Liver (tissue), 9 donors: ENCODE data around the gene FADS3. TPM values are rescaled to one million over a fixed set of nuclear protein-coding genes. Genes with fewer than 3 reads are reported as not detected.

Source experiments
- DNase-seq: peaks from one replicate; pipeline ENCODE4 v3.0.0-alpha.2; 2017; ENCODE audit warnings: low spot score
- H3K27ac ChIP-seq, 2 donors: one replicate each; pipeline ENCODE4 v1.7.0; 2013; ENCODE audit warnings: inconsistent platforms in 2 of 2, low read length in 2 of 2, control low read depth in 1 of 2, low read depth in 1 of 2, mild to moderate bottlenecking in 1 of 2
- H3K27me3 ChIP-seq, 4 donors: one replicate each; pipeline versions ENCODE4 v1.6.1 to v1.7.0; 2013; ENCODE audit warnings: low read length in 3 of 4, inconsistent platforms in 1 of 4, mild to moderate bottlenecking in 1 of 4, moderate library complexity in 1 of 4; ENCODE audit not compliant: control insufficient read depth in 4 of 4, insufficient read depth in 4 of 4
- H3K36me3 ChIP-seq, 4 donors: one replicate each; pipeline versions ENCODE4 v1.6.1 to v1.7.0; 2013; ENCODE audit warnings: low read length in 3 of 4, mild to moderate bottlenecking in 3 of 4, low read depth in 1 of 4, moderate library complexity in 1 of 4; ENCODE audit not compliant: control insufficient read depth in 4 of 4, insufficient read depth in 3 of 4
- H3K4me1 ChIP-seq, 4 donors: one replicate each; pipeline versions ENCODE4 v1.6.1 to v1.7.0; 2013; ENCODE audit warnings: low read length in 3 of 4, mild to moderate bottlenecking in 3 of 4, moderate library complexity in 1 of 4; ENCODE audit not compliant: control insufficient read depth in 4 of 4, insufficient read depth in 4 of 4
- H3K4me3 ChIP-seq, 3 donors: one replicate each; pipeline versions ENCODE4 v1.6.1 to v1.7.0; 2013; ENCODE audit warnings: low read length in 3 of 3, control low read depth in 1 of 3, low read depth in 1 of 3, mild to moderate bottlenecking in 1 of 3
- H3K9ac ChIP-seq, 2 donors: one replicate each; pipeline ENCODE4 v1.7.0; 2013; ENCODE audit warnings: low read length in 2 of 2, mild to moderate bottlenecking in 2 of 2, moderate library complexity in 2 of 2, control low read depth in 1 of 2, low read depth in 1 of 2
- H3K9me3 ChIP-seq, 4 donors: one replicate each; pipeline versions ENCODE4 v1.6.1 to v1.7.0; 2013; ENCODE audit warnings: low read length in 3 of 4; ENCODE audit not compliant: control insufficient read depth in 4 of 4
- ATF3 ChIP-seq: IDR thresholded peaks from 2 replicates; pipeline ENCODE4 v1.6.1; 2016; ENCODE audit warnings: antibody characterized with exemption
- CTCF ChIP-seq: fragments of 150-350 bp; IDR thresholded peaks from 2 replicates; pipeline ENCODE4 v1.5.1; 2017; ENCODE audit warnings: improper control_type of control experiment, low read depth, low read length; ENCODE audit not compliant: missing input control
- EGR1 ChIP-seq, 2 donors: IDR thresholded peaks; 2 replicates each; pipeline ENCODE4 v1.6.1; 2016 to 2018; ENCODE audit warnings: antibody characterized with exemption in 2 of 2, low read depth in 2 of 2
- FOXA1 ChIP-seq: IDR thresholded peaks from 2 replicates; pipeline ENCODE4 v1.6.1; 2016; ENCODE audit warnings: antibody characterized with exemption
- FOXA2 ChIP-seq: IDR thresholded peaks from 2 replicates; pipeline ENCODE4 v1.6.1; 2016; ENCODE audit warnings: antibody characterized with exemption
- GABPA ChIP-seq, 2 donors: IDR thresholded peaks in 1 of 2; conservative IDR thresholded peaks in 1 of 2; 2 replicates each; pipeline ENCODE4 v1.6.1; 2016; ENCODE audit warnings: antibody characterized with exemption in 2 of 2, mild to moderate bottlenecking in 1 of 2, moderate library complexity in 1 of 2
- HNF4A ChIP-seq, 2 donors: conservative IDR thresholded peaks; 2 replicates each; pipeline ENCODE4 v1.6.1; 2016; ENCODE audit warnings: antibody characterized with exemption in 2 of 2, mild to moderate bottlenecking in 2 of 2
- HNF4G ChIP-seq: IDR thresholded peaks from 2 replicates; pipeline ENCODE4 v1.6.1; 2016; ENCODE audit warnings: antibody characterized with exemption
- JUND ChIP-seq, 2 donors: IDR thresholded peaks; 2 replicates each; pipeline ENCODE4 v1.6.1; 2016; ENCODE audit warnings: antibody characterized with exemption in 2 of 2
- NR2F2 ChIP-seq: IDR thresholded peaks from 2 replicates; pipeline ENCODE4 v1.6.1; 2016; ENCODE audit warnings: antibody characterized with exemption
- RAD21 ChIP-seq, 2 donors: IDR thresholded peaks; 2 replicates each; pipeline ENCODE4 v1.6.1; 2016; ENCODE audit warnings: antibody characterized with exemption in 2 of 2, mild to moderate bottlenecking in 2 of 2
- REST ChIP-seq: IDR thresholded peaks from 2 replicates; pipeline ENCODE4 v1.6.1; 2016; ENCODE audit warnings: antibody characterized with exemption, mild to moderate bottlenecking
- RXRA ChIP-seq, 2 donors: IDR thresholded peaks; 2 replicates each; pipeline ENCODE4 v1.6.1; 2017 to 2018; ENCODE audit warnings: antibody characterized with exemption in 2 of 2, mild to moderate bottlenecking in 1 of 2
- SP1 ChIP-seq: IDR thresholded peaks from 2 replicates; pipeline ENCODE4 v1.6.1; 2018; ENCODE audit warnings: antibody characterized with exemption, mild to moderate bottlenecking
- TAF1 ChIP-seq: conservative IDR thresholded peaks from 2 replicates; pipeline ENCODE4 v1.6.1; 2016; ENCODE audit warnings: antibody characterized with exemption, mild to moderate bottlenecking
- ZBTB33 ChIP-seq: IDR thresholded peaks from 2 replicates; pipeline ENCODE4 v1.6.1; 2016; ENCODE audit warnings: antibody characterized with exemption
- WGBS: extraction: QIAGEN DNeasy Blood & Tissue Kit; methylation state at CpG from one replicate; pipeline ENCODE4 v1.1.7; 2013; 5-methylcytosine and 5-hydroxymethylcytosine counted together
- polyA plus RNA-seq, 2 donors: library from polyadenylated mRNA; stranded (reverse) in 1 of 2; unstranded in 1 of 2; fragments of 200-250 nt in 1 of 2; fragments of >200 nt in 1 of 2; fragmentation: Nextera tagmentation in 1 of 2; extraction: Ambion mirVana in 1 of 2; gene quantifications; one replicate each; pipeline versions ENCODE4 v1.2.1 to v1.2.3, GENCODE V29; 2013 to 2015
- total RNA-seq, 2 donors: library from RNA; depleted of rRNA; stranded (reverse); fragments of >200 nt; gene quantifications; one replicate each; pipeline ENCODE4 v1.2.3, GENCODE V29; 2014
- donor health status: healthy.
- donor health status: healthy.
- donor health status: healthy.
- donor health status: healthy.
- donor health status: healthy.

Gene FADS3
- total and polyA plus RNA-seq, 4 donors, result 8.3 to 13.6 (median 10.3) TPM

- no peak for TF ChIP-seq HNF4G
- TF ChIP-seq FOXA2, result no peak
- no peak for TF ChIP-seq REST
- TF ChIP-seq RAD21 (IDR thresholded peaks at IDR 0.05), result no peak
- no peak for TF ChIP-seq EGR1 (IDR thresholded peaks at IDR 0.05; ENCODE audit: low read depth in 2 of 2)
- TF ChIP-seq ATF3, result no peak
- no peak for TF ChIP-seq HNF4A (conservative IDR thresholded peaks at IDR 0.05)
- no peak for TF ChIP-seq RXRA (IDR thresholded peaks at IDR 0.05)
- TF ChIP-seq NR2F2, result no peak
- no peak for TF ChIP-seq ZBTB33
- TF ChIP-seq GABPA (IDR thresholded peaks at IDR 0.05 in 1 of 2, conservative IDR thresholded peaks at IDR 0.05 in 1 of 2), result no peak
- no peak for TF ChIP-seq JUND (IDR thresholded peaks at IDR 0.05)
- no peak for TF ChIP-seq SP1
- Histone ChIP-seq H3K36me3 (no peaks in the 10 kb centered on the region), H3K4me1 (peaks cover 0 to 10% (median 0%) of the 10 kb centered on the region in 4 donors), H3K27me3 (no peaks in the 10 kb centered on the region), H3K9ac (no peak overlapping the region), H3K27ac (no peak overlapping the region), H3K9me3 (no peaks in the 10 kb centered on the region), H3K4me3 (no peak overlapping the region)
- 76% methylated on average over 7 of the region's 7 CpGs for WGBS
- DNase-seq, result peak; percentile 26
Observed at GRCh38 chr11:61911128-61911700, 19.9 kb upstream of the FADS3 start.

- Histone ChIP-seq H3K4me3 (no peak overlapping the region), H3K4me1 (peaks cover 0 to 10% (median 0%) of the 10 kb centered on the region in 4 donors), H3K9ac (no peak overlapping the region), H3K9me3 (no peaks in the 10 kb centered on the region), H3K36me3 (no peaks in the 10 kb centered on the region), H3K27me3 (no peaks in the 10 kb centered on the region), H3K27ac (no peak overlapping the region)
- TF ChIP-seq REST (no peak), ZBTB33 (no peak), RAD21 (IDR thresholded peaks at IDR 0.05) (no peak), CTCF (no peak), GABPA (IDR thresholded peaks at IDR 0.05 in 1 of 2, conservative IDR thresholded peaks at IDR 0.05 in 1 of 2) (no peak), TAF1 (no peak), JUND (IDR thresholded peaks at IDR 0.05) (no peak), FOXA1 (no peak)
- DNase-seq, result no peak
- WGBS, result 90% methylated on average over 13 of the region's 13 CpGs
Observed at GRCh38 chr11:61910187-61911127, 19.1 kb upstream of the FADS3 start.
